ENCODE results near the gene TRIM38. TPM values are rescaled to one million over a fixed set of nuclear protein-coding genes. Genes with fewer than 3 reads are reported as not detected.
A peak's percentile ranks its signal among the peaks of the same experiment; 100 is the strongest.
"Not testable (repeated sequence)": the region's sequence is repeated elsewhere in the genome, so short reads cannot be mapped to it uniquely, and the experiment has no call there.

TRIM38 gene
- total RNA-seq, 1 experiment from 2014 or later = 5.4 TPM

- ChIA-PET CTCF (no interaction called here), POLR2A (interaction anchor here (0.7 to 7.8 kb wide), 4 partner anchors 19 to 129 kb away, joined by 3 to 147 read pairs (median 3); a partner anchor contains a TSS)
- Mint-ChIP-seq H3K27me3 (ENCODE audit: insufficient read depth, unreplicated experiment) (no peaks in the 10 kb centered on the region), H3K4me3 (ENCODE audit: unreplicated experiment) (no peak overlapping the region), H3K27ac (ENCODE audit: low read depth, unreplicated experiment) (no peak overlapping the region), H3K4me1 (ENCODE audit: insufficient read depth, unreplicated experiment) (peaks cover 12% of the 10 kb centered on the region), H3K36me3 (ENCODE audit: insufficient read depth, unreplicated experiment) (peaks cover 23% of the 10 kb centered on the region), H3K9me3 (ENCODE audit: unreplicated experiment) (no peaks in the 10 kb centered on the region)
- intact Hi-C loops (cut with micrococcal nuclease) = no loop called here
- BruUV-seq (replicated peaks) = no TSS peak
- DNase-seq (ENCODE audit: unreplicated experiment) = no peak
- TF ChIP-seq CTCF (IDR thresholded peaks at IDR 0.05; ENCODE audit: unreplicated experiment) = no peak
These were observed 35.8 kb downstream of the TRIM38 start for GRCh38 chr6:25998379-25998778.

- H3K27me3 Mint-ChIP-seq (ENCODE audit: insufficient read depth, unreplicated experiment); H3K9me3 Mint-ChIP-seq (ENCODE audit: unreplicated experiment); intact Hi-C loops (cut with micrococcal nuclease); BruUV-seq (replicated peaks); H3K27ac Mint-ChIP-seq (ENCODE audit: low read depth, unreplicated experiment); H3K4me3 Mint-ChIP-seq (ENCODE audit: unreplicated experiment); DNase-seq (ENCODE audit: unreplicated experiment); H3K4me1 Mint-ChIP-seq (ENCODE audit: insufficient read depth, unreplicated experiment): not testable (repeated sequence)
- H3K36me3 Mint-ChIP-seq (ENCODE audit: insufficient read depth, unreplicated experiment) = peaks cover 23% of the 10 kb centered on the region
- ChIA-PET CTCF (interaction anchor here (0.6 kb wide), 1 partner anchor 26 kb away, joined by 4 read pairs; no protein-coding TSS in a partner anchor), POLR2A (interaction anchor here (0.8 to 1.0 kb wide), 2 partner anchors 18 to 126 kb away, joined by 3 read pairs; a partner anchor contains a TSS)
These were observed 36.6 kb downstream of the TRIM38 start for GRCh38 chr6:25999225-25999624.

- CTCF ChIA-PET = interaction anchor here (0.7 to 4.2 kb wide), 4 partner anchors 8 to 386 kb away, joined by 3 to 52 read pairs (median 9); no protein-coding TSS in a partner anchor
These were observed 38.0 kb downstream of the TRIM38 start for GRCh38 chr6:26000366-26001144.

GRCh38 chr6:26003102-26003694, 40.6 kb downstream of the TRIM38 start:
- peak; percentile 64 for DNase-seq (ENCODE audit: unreplicated experiment)
- Mint-ChIP-seq H3K4me3 (ENCODE audit: unreplicated experiment) (no peak overlapping the region), H3K27ac (ENCODE audit: low read depth, unreplicated experiment) (no peak overlapping the region), H3K36me3 (ENCODE audit: insufficient read depth, unreplicated experiment) (peaks cover 17% of the 10 kb centered on the region), H3K27me3 (ENCODE audit: insufficient read depth, unreplicated experiment) (no peaks in the 10 kb centered on the region), H3K9me3 (ENCODE audit: unreplicated experiment) (no peaks in the 10 kb centered on the region), H3K4me1 (ENCODE audit: insufficient read depth, unreplicated experiment) (peaks cover under 1% of the 10 kb centered on the region)
- BruUV-seq (replicated peaks) = no TSS peak
- CTCF ChIA-PET = interaction anchor here (0.6 to 4.4 kb wide), 33 partner anchors 11 to 1431 kb away, joined by 3 to 81 read pairs (median 4); a partner anchor contains a TSS
- intact Hi-C loops (cut with micrococcal nuclease) = loop anchor here (2.0 kb wide), 1 partner anchor 214 kb away; no protein-coding TSS in a partner anchor
- POLR2A ChIA-PET = interaction anchor here (1.0 to 5.6 kb wide), 9 partner anchors 10 to 231 kb away, joined by 3 to 36 read pairs (median 5); a partner anchor contains a TSS
- peak; percentile 63 for TF ChIP-seq CTCF (IDR thresholded peaks at IDR 0.05; ENCODE audit: unreplicated experiment)

More at GRCh38 chr6:26000366-26001144, 38.0 kb downstream of the TRIM38 start:
- Mint-ChIP-seq H3K9me3 (ENCODE audit: unreplicated experiment) (no peaks in the 10 kb centered on the region), H3K4me3 (ENCODE audit: unreplicated experiment) (no peak overlapping the region), H3K27me3 (ENCODE audit: insufficient read depth, unreplicated experiment) (no peaks in the 10 kb centered on the region), H3K27ac (ENCODE audit: low read depth, unreplicated experiment) (no peak overlapping the region), H3K36me3 (ENCODE audit: insufficient read depth, unreplicated experiment) (peaks cover 23% of the 10 kb centered on the region), H3K4me1 (ENCODE audit: insufficient read depth, unreplicated experiment) (peaks cover 5% of the 10 kb centered on the region)
- POLR2A ChIA-PET = interaction anchor here (1.3 to 5.6 kb wide), 3 partner anchors 8 to 25 kb away, joined by 5 to 36 read pairs (median 5); a partner anchor contains a TSS
- no peak for TF ChIP-seq CTCF (IDR thresholded peaks at IDR 0.05; ENCODE audit: unreplicated experiment)
- intact Hi-C loops (cut with micrococcal nuclease) = no loop called here
- DNase-seq (ENCODE audit: unreplicated experiment) = no peak
- no TSS peak for BruUV-seq (replicated peaks)
